Left hindlimb (tissue), 1 donor: ENCODE data around the gene SUN2.

Source experiments
- DNase-seq: peaks from one replicate; pipeline ENCODE4 v3.0.0-alpha.2; 2018

SUN2 gene

GRCh38 chr22:38777087-38777671, 21.4 kb upstream of the SUN2 start:
- no peak for DNase-seq

GRCh38 chr22:38776086-38776485, 20.3 kb upstream of the SUN2 start:
- no peak for DNase-seq

- no peak for DNase-seq
These were observed 19.9 kb upstream of the SUN2 start for GRCh38 chr22:38775656-38776055.

GRCh38 chr22:38774496-38775166, 18.8 kb upstream of the SUN2 start:
- peak; percentile 18 for DNase-seq

- no peak for DNase-seq
These were observed 17.7 kb upstream of the SUN2 start for GRCh38 chr22:38773363-38773946.

GRCh38 chr22:38772623-38772873, 16.8 kb upstream of the SUN2 start:
- DNase-seq = no peak

GRCh38 chr22:38770257-38770949, 14.6 kb upstream of the SUN2 start:
- peak; percentile 26 for DNase-seq

GRCh38 chr22:38768036-38768435, 12.2 kb upstream of the SUN2 start:
- DNase-seq = peak; percentile 25

- peak; percentile 15 for DNase-seq
These were observed 11.5 kb upstream of the SUN2 start for GRCh38 chr22:38767313-38767712.

- peak; percentile 50 for DNase-seq
These were observed 10.4 kb upstream of the SUN2 start for GRCh38 chr22:38766076-38766777.

- peak; percentile 29 for DNase-seq
These were observed 6.8 kb upstream of the SUN2 start for GRCh38 chr22:38762551-38762983.

GRCh38 chr22:38761202-38762162, 5.7 kb upstream of the SUN2 start:
- DNase-seq = peak; percentile 36

GRCh38 chr22:38760477-38761201, 4.8 kb upstream of the SUN2 start:
- DNase-seq = no peak

GRCh38 chr22:38759005-38759404, 3.2 kb upstream of the SUN2 start:
- DNase-seq = no peak

- no peak for DNase-seq
These were observed 2.6 kb upstream of the SUN2 start for GRCh38 chr22:38758276-38758945.

GRCh38 chr22:38757464-38757757, 1.6 kb upstream of the SUN2 start:
- DNase-seq = no peak

- DNase-seq = no peak
These were observed 1.1 kb upstream of the SUN2 start for GRCh38 chr22:38756711-38757463.

- DNase-seq = peak; percentile 82
These were observed 465 bp downstream of the SUN2 start for GRCh38 chr22:38755155-38755910.

GRCh38 chr22:38754751-38755154, 1.0 kb downstream of the SUN2 start:
- no peak for DNase-seq
